DMS79 (cell line): ENCODE measurements around the gene MSRB1.
"Not testable (repeated sequence)": the region's sequence is repeated elsewhere in the genome, so short reads cannot be mapped to it uniquely, and the experiment has no call there.

Source experiments
- DNase-seq: peaks from one replicate; lab custom pipeline; 2025; lab: John Stamatoyannopoulos, UW

MSRB1 gene

GRCh38 chr16:1915732-1916639 is 27.0 kb downstream of the MSRB1 start:
- no peak for DNase-seq

DNA sequence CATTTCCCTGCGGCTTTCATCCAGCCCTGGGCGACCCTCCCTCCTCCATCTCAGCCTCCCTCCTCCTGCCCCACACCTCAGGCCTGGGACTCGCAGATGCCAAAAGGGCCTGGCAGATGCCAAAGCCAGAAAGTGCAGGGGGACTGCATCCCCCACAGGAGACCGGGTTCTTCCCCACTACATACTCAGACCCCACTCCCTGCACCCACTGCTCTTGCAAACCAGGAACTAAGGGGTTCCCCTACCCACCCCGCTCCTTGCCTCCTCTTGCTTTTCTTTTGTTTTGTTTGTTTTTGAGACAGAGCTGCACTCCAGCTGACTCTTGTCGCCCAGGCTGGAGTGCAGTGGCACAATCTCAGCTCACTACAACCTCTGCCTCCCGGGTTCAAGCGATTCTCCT is 28.0 kb downstream of the MSRB1 start:
- DNase-seq, result no peak

- no peak for DNase-seq
These were observed 28.9 kb downstream of the MSRB1 start for GRCh38 chr16:1914084-1914608.

DNA sequence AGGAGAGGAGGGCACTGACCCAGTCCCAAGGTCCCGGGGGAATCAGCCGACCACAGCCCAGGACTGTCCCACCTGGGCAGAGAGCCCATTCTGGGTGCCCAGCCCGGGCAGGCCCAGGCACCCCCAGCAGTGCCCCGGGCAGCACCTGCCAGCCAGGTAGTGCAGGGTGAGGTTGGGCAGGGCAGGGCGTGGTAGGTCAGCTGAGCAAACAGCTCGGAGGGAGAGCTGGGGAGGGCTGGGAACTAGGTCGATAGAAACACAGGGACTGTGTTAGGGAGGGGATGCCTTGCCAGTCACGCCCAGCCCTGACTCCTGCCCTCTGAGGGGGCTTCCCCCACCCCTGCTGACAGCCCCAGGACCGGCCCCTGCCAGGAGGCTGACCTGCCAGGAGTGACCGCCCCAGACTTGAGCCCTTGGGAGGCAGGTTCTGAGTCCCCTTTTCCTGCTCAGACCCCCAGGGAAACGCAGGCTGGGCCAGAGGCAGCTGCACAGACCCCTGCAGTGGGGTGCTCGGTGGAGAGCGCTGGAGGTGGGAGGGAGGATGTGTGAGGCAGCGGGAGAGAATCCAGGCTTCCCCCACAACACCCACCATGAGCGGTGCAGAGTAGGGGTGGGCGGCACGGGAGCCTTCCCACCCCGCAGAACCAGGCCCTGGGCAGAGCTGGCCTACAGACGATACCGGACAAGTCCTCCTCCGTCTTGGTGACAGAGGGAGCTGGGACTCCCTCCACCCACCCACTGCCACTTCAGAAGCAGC is 29.5 kb downstream of the MSRB1 start:
- DNase-seq, result peak; percentile 49

GRCh38 chr16:1912215-1912543 is 30.8 kb downstream of the MSRB1 start:
- DNase-seq, result no peak

DNA sequence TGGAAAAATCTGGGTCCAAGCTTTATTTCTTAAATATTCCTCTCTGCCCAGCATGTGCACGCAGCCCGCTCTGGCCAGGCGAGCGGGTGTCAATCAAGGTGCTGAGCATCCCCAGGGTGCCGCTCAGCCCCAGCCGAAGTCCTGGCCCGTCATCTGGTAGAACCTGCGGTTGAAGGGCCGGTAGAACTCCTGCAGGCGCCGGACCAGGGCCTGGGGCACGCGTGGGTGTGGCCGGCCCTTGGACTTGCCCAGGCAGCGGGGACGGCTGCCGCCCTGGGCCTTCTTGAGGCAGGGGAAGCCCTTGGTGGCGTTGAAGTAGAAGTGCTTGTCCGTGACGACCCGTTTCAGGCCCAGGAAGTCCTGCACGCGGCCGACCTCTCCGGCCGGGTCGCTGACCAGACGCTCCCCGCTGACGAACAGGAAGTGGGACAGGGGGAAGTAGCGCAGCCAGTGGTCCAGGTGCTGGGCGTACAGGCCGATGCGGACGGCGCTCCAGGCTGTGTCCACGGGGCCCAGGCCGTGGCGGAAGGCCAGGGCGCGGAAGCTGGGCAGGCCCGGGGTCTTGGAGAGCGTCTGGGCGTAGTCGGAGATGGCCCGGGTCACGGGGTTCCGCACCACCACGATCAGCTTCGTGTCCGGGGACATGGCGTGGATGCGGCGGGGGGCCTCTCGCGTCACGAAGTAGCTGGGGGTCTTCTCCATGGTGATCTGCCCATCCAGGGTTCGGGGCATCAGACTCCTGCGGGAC is 31.4 kb downstream of the MSRB1 start:
- DNase-seq, result no peak

DNA sequence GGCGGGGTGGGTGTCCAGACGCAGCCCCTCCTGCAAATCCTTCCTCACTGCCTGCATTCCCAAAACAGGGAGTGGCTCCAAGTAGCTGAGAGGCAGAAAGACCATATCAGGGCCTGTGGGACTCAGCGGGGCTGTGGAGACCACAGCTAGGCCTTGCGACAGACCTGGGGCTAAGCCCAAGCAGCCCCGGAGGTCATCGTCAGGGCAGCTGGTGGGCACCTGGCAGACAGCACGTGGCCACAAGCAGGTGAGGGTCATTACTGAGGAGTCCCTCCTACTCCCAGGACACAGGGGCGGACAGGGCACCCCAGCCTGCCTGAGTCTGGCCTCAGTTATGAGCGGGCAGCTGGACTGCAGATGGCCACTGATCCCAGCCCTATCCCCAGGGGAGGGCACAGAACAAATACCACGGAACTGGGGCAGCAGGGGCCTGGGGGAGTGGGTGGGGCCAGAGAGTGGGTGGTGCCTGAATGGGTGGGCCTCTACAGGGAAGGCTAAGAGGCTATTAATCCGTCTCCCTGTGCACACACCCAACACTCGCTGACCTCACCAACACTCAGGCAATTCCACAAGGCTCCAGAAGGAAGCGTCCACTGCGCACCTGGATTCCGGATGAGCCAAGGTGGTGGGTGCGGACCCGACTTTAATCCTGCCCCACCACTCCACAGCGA is 33.3 kb downstream of the MSRB1 start:
- no peak for DNase-seq

- DNase-seq, result no peak
These were observed 34.0 kb downstream of the MSRB1 start for GRCh38 chr16:1908983-1909382.

DNA sequence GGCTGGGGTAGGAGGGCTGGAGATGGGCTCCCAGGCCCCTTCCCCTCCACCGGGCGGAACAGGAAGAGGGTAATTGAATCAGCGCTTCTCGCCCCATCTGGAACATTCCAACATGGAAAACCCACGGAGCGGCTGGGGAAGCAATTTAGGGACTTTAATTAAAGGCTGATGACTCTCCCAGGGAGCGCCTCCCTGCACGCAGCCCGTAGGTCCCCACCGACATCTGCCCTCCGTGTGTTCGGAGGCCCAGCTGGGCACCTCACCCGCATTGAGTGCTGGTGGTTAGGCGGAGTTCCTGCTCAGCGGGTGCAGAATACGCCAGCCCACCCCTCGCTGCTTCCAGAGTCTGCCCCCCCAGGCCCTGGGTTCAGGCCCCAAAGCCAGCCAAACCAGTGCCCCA is 34.8 kb downstream of the MSRB1 start:
- no peak for DNase-seq

- DNase-seq, result no peak
These were observed 35.7 kb downstream of the MSRB1 start for GRCh38 chr16:1907226-1907860.

GRCh38 chr16:1906846-1907165 is 36.2 kb downstream of the MSRB1 start:
- DNase-seq, result no peak

DNA sequence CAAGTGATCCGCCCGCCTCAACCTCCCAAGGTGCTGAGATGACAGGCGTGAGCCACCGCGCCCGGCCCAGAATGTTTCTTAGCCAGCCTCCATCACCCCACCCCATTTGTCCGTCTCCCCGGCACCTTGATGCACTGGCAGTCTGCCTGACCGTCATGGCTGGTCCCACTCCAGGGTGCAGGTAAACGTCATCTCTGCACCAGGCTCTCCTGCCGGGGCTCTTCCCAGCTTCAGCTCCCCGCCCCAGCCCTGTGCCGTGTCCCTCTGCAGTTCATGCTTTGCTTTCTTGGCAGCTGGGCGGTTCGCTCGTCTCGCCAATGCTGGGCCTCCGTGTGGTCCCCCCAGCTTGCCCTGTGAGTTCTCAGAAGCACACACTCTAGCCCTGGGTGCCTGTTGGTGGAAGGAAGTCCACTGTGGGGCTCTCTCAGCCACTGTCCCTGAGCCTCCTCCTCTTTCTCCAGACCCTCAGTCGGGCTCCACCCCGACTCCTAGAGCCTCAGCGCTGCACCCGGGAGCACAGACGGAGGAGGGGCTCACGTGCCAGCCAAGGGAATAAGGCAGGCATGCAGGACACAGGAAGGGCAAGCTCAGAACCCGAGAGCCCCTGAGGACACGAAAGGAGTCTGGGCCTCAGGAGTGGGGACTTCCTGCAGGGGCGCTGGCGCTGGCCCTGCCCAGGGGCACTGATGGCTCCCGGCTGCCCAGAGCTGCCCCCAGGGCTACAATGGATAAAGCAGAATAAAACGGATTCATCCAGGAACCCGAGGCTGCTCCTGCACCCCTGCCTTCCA is 36.7 kb downstream of the MSRB1 start:
- DNase-seq, result peak; percentile 79

GRCh38 chr16:1903845-1904840 is 38.9 kb downstream of the MSRB1 start:
- DNase-seq, result no peak

DNA sequence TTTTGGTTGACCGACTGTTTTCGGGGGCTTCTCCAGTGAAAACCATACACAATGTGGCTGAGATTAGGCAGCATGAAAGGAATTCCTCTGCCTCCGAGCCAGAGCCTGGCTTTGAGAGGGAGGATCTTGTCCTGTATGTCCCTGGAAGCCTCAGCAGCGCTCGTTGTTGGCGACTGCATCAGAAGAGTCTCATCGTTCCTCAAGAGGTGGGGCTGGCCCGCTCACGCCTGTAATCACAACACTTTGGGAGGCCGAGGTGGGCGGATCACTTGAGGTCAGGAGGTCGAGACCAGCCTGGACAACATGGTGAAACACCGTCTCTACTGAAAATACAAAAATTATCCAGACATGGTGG is 39.8 kb downstream of the MSRB1 start:
- no peak for DNase-seq

DNA sequence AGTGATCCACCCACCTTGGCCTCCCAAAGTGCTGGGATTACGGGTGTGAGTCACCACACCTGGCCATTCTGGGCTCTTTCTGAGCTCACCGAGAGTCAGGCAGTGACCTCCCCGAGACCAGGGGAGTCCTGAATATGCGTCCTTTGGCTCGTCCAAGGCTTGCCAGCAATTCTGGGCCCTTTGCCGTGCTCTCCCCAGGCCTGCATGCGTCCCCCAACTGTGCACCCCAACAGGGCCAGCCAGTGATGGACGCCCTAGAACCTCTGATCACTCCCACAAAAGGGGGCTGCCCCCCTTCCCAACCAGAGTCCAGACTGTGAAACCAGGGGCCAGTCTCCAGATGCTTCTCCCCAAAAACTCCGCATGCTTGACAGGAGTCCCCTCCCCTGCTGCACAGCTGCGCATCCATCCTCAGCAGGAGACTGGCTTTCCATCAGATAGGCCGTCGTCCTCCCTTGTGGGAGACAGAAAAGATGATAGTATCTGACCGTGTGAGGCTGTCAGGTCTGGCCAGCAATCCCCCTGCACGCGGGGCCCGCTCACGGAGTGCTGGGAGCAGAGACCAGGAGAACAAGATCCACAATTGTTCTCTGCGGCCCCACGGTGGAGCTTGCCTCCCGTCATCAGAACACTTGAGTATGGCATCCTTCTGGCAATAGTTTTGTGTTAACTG is 40.3 kb downstream of the MSRB1 start:
- no peak for DNase-seq

- no peak for DNase-seq
These were observed 42.6 kb downstream of the MSRB1 start for GRCh38 chr16:1900452-1900774.

- peak; percentile 66 for DNase-seq
These were observed 43.2 kb downstream of the MSRB1 start for GRCh38 chr16:1899641-1900451.

DNA sequence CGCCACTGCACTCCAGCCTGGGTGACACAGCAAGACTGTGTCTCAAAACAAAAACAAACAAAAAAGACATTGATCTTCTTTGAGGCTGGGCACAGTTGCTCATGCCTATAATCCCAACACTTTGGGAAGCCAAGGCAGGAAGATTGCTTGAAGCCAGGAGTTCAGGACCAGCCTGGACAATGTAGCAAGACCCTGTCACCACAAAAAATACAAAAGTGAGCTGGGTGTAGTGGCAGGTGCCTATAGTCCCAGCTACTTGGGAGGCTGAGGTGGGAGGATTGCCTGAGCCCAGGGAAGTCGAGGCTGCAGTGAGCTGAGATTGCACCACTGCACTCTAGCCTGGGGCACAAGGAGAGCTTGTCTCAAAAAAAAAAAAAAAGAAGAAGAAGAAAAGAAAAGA is 45.3 kb downstream of the MSRB1 start:
- DNase-seq, result not testable (repeated sequence)
